Medulla oblongata (tissue), 1 donor: ENCODE results near the gene HOXA11.

Source experiments
- DNase-seq: peaks from one replicate; pipeline ENCODE4 v3.0.0-alpha.2; 2015; ENCODE audit errors: extremely low spot score

The HOXA11 gene

GRCh38 chr7:27192546-27193334 is 7.7 kb upstream of the HOXA11 start:
- no peak for DNase-seq

DNA sequence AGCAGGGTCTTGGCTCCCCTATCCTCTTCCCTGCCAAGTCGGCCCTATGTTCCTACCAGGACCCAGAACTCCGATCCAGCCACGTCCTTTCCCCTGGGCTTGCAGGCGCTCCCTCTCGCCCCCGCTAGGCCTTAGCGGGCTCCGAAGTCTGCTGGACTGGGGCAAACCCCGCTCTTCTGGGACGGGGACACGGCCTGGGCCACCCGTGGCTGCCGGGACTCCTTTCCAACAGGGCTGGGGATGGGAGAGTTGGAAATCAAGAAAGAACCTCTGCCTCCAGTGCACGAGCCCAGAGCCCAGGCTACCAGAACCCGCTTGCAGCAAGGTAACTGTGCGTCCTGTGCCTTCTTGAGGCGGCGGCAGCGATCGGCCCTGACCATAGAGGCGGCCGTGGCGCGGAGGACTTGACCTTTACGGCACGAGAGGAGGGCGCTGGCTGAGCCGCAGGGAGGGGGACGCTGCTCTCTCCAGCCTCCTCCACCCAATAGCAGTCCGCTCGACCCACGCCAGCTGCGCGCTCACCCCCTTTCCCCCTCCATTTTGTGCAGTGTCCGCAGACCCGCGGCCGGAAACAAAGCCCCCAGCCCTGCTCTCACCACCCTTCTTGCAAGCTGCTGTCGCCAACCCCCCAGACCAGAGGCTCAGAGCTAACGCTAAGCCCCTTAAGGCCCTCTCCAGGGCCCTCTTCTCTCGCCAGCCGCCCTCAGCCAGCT is 7.0 kb upstream of the HOXA11 start:
- DNase-seq, result no peak

DNA sequence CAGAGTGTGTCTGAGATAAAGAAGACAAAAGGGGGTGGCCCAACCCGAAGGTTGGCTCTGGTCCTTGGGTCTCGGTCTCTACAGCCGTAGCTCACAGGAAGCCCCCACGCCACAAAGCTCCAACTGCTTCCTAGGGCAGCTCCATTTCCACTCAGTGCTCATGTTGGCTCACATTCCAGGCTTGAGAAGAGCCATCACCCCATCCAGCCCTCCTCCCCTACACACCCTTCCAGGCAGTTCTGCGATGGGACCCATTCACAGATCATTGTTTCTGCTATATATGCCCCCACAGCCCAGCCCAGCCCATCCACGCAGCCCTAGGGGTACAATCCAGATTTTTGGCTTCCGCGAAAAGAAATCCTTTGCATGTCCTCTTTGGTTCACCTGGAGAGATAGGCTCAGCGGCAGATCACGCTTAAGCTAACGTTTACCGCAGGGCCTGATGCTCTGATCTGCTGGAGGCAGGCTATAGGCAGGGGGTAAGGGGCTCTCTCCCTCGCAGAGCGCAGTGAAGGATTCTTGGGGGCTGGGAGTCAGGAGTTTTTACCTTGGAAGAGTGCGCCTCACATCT is 6.2 kb upstream of the HOXA11 start:
- no peak for DNase-seq

GRCh38 chr7:27189997-27190748 is 5.1 kb upstream of the HOXA11 start:
- no peak for DNase-seq

GRCh38 chr7:27189295-27189996 is 4.4 kb upstream of the HOXA11 start:
- no peak for DNase-seq

DNA sequence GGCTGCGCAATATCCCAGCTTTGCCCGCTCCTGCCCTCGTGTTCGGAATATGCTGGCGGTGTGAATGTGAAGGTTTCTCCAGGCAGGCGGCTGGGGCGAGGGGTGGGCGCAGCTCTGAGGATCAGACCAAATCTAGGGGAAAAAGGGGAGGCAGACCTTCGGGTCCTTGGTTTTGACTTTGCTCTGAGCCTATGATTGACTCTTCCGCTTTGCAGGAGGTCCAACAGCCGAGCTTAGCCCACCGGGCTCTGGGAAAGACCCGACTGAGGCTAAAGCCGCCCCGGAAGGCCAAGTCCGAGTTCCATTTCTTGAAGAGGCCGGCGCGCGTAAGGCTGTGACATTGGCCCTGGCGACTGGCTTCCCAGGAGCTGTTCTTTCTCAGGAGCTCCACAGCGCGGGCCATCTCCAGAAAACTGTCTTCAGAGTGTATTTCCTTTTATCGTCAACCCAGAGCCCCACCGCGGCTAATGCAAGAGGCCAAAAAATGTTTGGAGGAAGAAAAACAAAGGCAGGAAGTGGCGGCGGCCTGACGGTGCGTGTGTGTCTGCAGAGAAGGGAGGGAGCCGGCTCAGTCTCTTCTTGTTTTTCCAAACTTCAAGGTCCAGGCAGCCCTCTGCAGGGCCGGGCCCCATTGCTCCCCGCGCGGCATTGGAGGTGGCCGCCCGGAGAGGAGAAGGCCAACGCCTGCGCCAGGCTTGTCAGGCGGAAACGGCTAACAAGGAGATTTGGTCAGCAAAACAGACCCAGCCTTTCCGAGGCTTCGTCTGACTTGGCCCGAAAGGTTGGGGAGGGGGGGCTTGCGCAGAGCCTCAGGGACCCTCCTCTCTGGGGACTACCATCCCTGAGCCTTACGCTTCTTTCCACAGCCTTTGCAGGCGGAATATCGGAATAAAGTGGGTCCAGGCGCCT is 3.6 kb upstream of the HOXA11 start:
- DNase-seq, result no peak

GRCh38 chr7:27187475-27188385 is 2.7 kb upstream of the HOXA11 start:
- DNase-seq, result no peak

GRCh38 chr7:27186668-27187474 is 1.8 kb upstream of the HOXA11 start:
- DNase-seq, result no peak

GRCh38 chr7:27185854-27186667 is 1.0 kb upstream of the HOXA11 start:
- no peak for DNase-seq

DNA sequence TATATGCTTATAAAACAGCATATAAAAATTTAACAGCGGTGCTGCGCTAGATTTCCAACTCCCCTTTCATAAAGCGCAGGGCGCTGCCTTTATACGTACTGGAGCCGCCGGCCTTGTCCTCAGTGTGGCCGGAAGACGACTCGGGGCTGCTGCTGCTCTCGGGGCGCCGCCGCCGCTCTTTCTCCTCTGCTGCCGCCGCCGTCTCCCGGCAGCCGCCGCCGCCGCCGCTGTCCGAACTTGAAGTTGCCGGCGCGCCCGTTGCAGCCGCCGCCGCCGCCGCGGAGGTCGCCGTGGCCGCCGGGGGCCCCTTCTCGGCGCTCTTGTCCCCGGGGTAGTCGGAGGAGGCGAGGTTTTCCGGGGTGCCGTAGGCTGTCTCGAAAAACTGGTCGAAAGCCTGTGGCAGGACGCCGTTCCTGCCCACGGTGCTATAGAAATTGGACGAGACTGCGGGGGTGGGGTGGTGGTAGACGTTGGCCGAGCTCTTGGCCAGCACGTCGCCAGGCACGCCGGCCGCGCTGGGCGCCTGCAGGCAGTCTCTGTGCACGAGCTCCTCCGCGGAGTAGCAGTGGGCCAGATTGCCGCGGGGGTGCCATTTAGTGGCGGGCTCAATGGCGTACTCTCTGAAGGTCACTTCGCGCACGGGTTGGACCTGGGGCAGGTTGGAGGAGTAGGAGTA is 557 bp downstream of the HOXA11 start:
- DNase-seq, result no peak

DNA sequence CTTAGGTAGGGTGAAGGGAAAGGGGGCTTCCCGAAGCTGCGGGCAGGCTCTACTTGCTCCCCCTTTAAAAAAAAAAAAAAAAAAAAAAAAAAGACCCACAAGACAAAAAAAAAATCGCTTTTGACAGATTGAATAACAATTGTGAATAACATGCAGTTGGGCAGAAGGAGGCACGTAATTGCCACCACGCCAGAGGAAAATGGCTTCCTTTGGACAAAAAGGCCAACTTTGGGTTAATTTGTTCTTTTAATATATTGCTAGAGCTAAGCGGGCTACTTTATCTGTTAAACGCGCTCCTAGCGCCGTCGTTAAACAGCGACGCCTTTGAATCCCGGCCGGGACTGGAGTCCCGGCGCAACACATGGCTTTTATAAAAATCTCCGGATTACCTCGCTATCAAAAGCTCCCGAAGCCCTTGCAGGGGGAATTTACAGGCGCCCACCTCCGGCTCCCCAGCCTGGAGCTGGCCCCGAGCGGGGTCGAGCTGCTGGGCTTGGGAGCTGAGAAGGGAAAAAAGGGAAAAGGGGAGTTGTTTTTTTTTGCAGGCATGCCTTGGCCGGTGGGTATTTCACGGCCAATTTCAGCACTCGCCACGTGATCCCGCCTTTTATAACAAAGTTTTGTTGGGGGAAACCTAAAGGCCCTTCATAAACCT is 1.2 kb downstream of the HOXA11 start:
- no peak for DNase-seq

GRCh38 chr7:27182861-27183681 is 2.0 kb downstream of the HOXA11 start:
- no peak for DNase-seq

DNA sequence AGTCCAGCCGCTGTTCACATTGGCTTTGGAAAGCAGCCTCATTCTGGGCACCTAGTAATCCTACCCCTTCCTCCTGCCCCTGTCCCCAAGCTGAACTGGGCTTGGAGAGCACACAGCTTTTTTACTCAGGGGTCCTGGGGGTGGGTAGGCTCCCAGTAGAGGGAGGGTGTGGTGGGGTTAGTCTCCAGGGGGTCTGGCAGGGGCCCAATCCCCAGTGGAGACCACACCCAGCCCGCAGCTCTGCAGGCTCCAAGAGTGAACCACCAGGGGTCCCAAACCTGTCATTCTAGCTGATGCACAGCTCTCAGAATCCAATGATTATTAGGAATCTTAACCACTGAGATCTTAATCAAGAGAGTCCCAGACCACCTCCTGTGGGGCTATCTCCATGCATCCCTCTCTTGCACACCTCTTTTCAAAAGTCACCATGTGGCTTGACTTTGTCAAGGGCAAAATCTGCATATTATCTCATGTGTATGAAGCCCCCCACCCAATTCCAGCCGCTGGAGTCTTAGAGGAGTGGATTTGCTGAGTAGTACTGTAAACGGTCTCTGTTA is 2.7 kb downstream of the HOXA11 start:
- DNase-seq, result no peak

GRCh38 chr7:27181795-27182275 is 3.2 kb downstream of the HOXA11 start:
- no peak for DNase-seq
